ENCODE data around the gene KIRREL3. TPM values are rescaled to one million over a fixed set of nuclear protein-coding genes. Genes with fewer than 3 reads are reported as not detected.

The KIRREL3 gene
- total and polyA plus RNA-seq, 9 donors: 0.25 to 5.3 (median 0.48) TPM

GRCh38 chr11:126899961-126900748 lies 100.4 kb downstream of the KIRREL3 start:
- no peak for TF ChIP-seq EP300 (IDR thresholded peaks at IDR 0.05)
- TF ChIP-seq POLR2A (IDR thresholded peaks at IDR 0.05): no peak
- TF ChIP-seq CTCF (IDR thresholded peaks at IDR 0.05): no peak
- Histone ChIP-seq H3K9me3 (no peaks in the 10 kb centered on the region), H3K4me1 (ENCODE audit: insufficient read depth) (no peaks in the 10 kb centered on the region), H3K36me3 (no peaks in the 10 kb centered on the region), H3K27me3 (no peaks in the 10 kb centered on the region), H3K4me3 (no peak overlapping the region), H3K27ac (no peak overlapping the region)
- no peak for DNase-seq
- WGBS, 3 donors: 81 to 82% (median 82%) methylated on average over 5 of the region's 5 CpGs
- intact Hi-C loops (cut with DNase I): no loop called here

GRCh38 chr11:126898802-126899201 lies 101.8 kb downstream of the KIRREL3 start:
- Histone ChIP-seq H3K9me3 (no peaks in the 10 kb centered on the region), H3K36me3 (no peaks in the 10 kb centered on the region), H3K27ac (no peak overlapping the region), H3K4me1 (ENCODE audit: insufficient read depth) (no peaks in the 10 kb centered on the region), H3K4me3 (no peak overlapping the region), H3K27me3 (no peaks in the 10 kb centered on the region)
- DNase-seq: no peak
- intact Hi-C loops (cut with DNase I): no loop called here
- 73 to 84% (median 81%) methylated on average over 3 of the region's 3 CpGs for WGBS, 3 donors
- TF ChIP-seq POLR2A (IDR thresholded peaks at IDR 0.05) (no peak), CTCF (IDR thresholded peaks at IDR 0.05) (no peak), EP300 (IDR thresholded peaks at IDR 0.05) (no peak)

GRCh38 chr11:126897430-126897829 lies 103.1 kb downstream of the KIRREL3 start:
- Histone ChIP-seq H3K36me3 (no peaks in the 10 kb centered on the region), H3K4me1 (ENCODE audit: insufficient read depth) (no peaks in the 10 kb centered on the region), H3K4me3 (no peak overlapping the region), H3K27ac (no peak overlapping the region), H3K9me3 (no peaks in the 10 kb centered on the region), H3K27me3 (no peaks in the 10 kb centered on the region)
- DNase-seq: no peak
- TF ChIP-seq EP300 (IDR thresholded peaks at IDR 0.05) (no peak), CTCF (IDR thresholded peaks at IDR 0.05) (no peak), POLR2A (IDR thresholded peaks at IDR 0.05) (no peak)
- 81 to 86% (median 83%) methylated on average over 2 of the region's 2 CpGs for WGBS, 3 donors
- intact Hi-C loops (cut with DNase I): no loop called here

GRCh38 chr11:126896025-126896424 lies 104.5 kb downstream of the KIRREL3 start:
- Histone ChIP-seq H3K9me3 (no peaks in the 10 kb centered on the region), H3K4me3 (no peak overlapping the region), H3K36me3 (no peaks in the 10 kb centered on the region), H3K27me3 (no peaks in the 10 kb centered on the region), H3K4me1 (ENCODE audit: insufficient read depth) (no peaks in the 10 kb centered on the region), H3K27ac (no peak overlapping the region)
- TF ChIP-seq CTCF (IDR thresholded peaks at IDR 0.05) (no peak), EP300 (IDR thresholded peaks at IDR 0.05) (no peak), POLR2A (IDR thresholded peaks at IDR 0.05) (no peak)
- intact Hi-C loops (cut with DNase I): no loop called here
- no peak for DNase-seq

Data from ovary (tissue), 9 donors.